ENCODE data around the gene VWA2.

VWA2 gene

GRCh38 chr10:114301951-114302710 lies 63.1 kb downstream of the VWA2 start:
- DNase-seq: no peak

GRCh38 chr10:114303556-114303955 lies 64.5 kb downstream of the VWA2 start:
- no peak for DNase-seq

GRCh38 chr10:114304017-114304570 lies 65.0 kb downstream of the VWA2 start:
- DNase-seq: peak; percentile 76 to 77

GRCh38 chr10:114304571-114305421 lies 65.7 kb downstream of the VWA2 start:
- DNase-seq: no peak

- DNase-seq: no peak
Observed at GRCh38 chr10:114305521-114305925, 66.5 kb downstream of the VWA2 start.

- no peak for DNase-seq
Observed at GRCh38 chr10:114306116-114306973, 67.3 kb downstream of the VWA2 start.

GRCh38 chr10:114307731-114308130 lies 68.7 kb downstream of the VWA2 start:
- DNase-seq: no peak

- DNase-seq: no peak
Observed at GRCh38 chr10:114308531-114309363, 69.7 kb downstream of the VWA2 start.

- DNase-seq: no peak
Observed at GRCh38 chr10:114309364-114309651, 70.3 kb downstream of the VWA2 start.

- no peak for DNase-seq
Observed at GRCh38 chr10:114310346-114310745, 71.3 kb downstream of the VWA2 start.

- DNase-seq: no peak
Observed at GRCh38 chr10:114311023-114311422, 72.0 kb downstream of the VWA2 start.

GRCh38 chr10:114311496-114312209 lies 72.6 kb downstream of the VWA2 start:
- DNase-seq: no peak

- no peak for DNase-seq
Observed at GRCh38 chr10:114313139-114313538, 74.1 kb downstream of the VWA2 start.

- DNase-seq: no peak
Observed at GRCh38 chr10:114313866-114314265, 74.8 kb downstream of the VWA2 start.

- DNase-seq: no peak
Observed at GRCh38 chr10:114315566-114316420, 76.7 kb downstream of the VWA2 start.

- DNase-seq: no peak
Observed at GRCh38 chr10:114316744-114317143, 77.7 kb downstream of the VWA2 start.

GRCh38 chr10:114319406-114320248 lies 80.6 kb downstream of the VWA2 start:
- DNase-seq: no peak

GRCh38 chr10:114320249-114321116 lies 81.4 kb downstream of the VWA2 start:
- no peak for DNase-seq

All from hippocampal formation (tissue), 2 donors.